H1 (cell line): Measurements from ENCODE around the gene SLC6A3.

ENCODE experiments used
- EP300 ChIP-seq, 2 experiments: IDR thresholded peaks; 1 replicate in 1 of 2; 2 replicates in 1 of 2; pipeline ENCODE4 v1.6.1; 2011 to 2012; ENCODE audit warnings: low read depth in 2 of 2, low read length in 2 of 2, mild to moderate bottlenecking in 2 of 2, borderline replicate concordance in 1 of 2, inconsistent platforms in 1 of 2, moderate library complexity in 1 of 2
- KDM1A ChIP-seq: fragments of 200-600, 300-600 bp; sonication (generic); IDR thresholded peaks from 2 replicates; pipeline ENCODE4 v1.7.1; 2016; ENCODE audit warnings: mild to moderate bottlenecking, low read length, borderline replicate concordance
- POLR2A ChIP-seq, 2 experiments: IDR thresholded peaks; 1 replicate in 1 of 2; 2 replicates in 1 of 2; pipeline ENCODE4 v1.6.1; 2011; ENCODE audit warnings: low read depth in 2 of 2, low read length in 2 of 2, mild to moderate bottlenecking in 2 of 2; ENCODE audit errors: control extremely low read depth in 1 of 2
- YY1 ChIP-seq: IDR thresholded peaks from 2 replicates; pipeline ENCODE4 v1.6.1; 2011; ENCODE audit warnings: low read depth, mild to moderate bottlenecking, low read length
- TF ChIP-seq, protein P1 (sequence below), 3 experiments: IDR thresholded peaks; 1 replicate in 2 of 3; 2 replicates in 1 of 3; pipeline versions ENCODE4 v1.5.1 to v1.6.1; 2011; ENCODE audit warnings: low read length in 3 of 3, mild to moderate bottlenecking in 3 of 3, inconsistent platforms in 2 of 3, low read depth in 1 of 3, moderate library complexity in 1 of 3; ENCODE audit not compliant: insufficient read depth in 1 of 3; ENCODE audit errors: control extremely low read depth in 1 of 3
- TF ChIP-seq, protein P2 (sequence below): IDR thresholded peaks from 2 replicates; pipeline ENCODE4 v1.6.1; 2011; ENCODE audit warnings: low read depth, mild to moderate bottlenecking, low read length; ENCODE audit not compliant: insufficient read depth

DNA sequence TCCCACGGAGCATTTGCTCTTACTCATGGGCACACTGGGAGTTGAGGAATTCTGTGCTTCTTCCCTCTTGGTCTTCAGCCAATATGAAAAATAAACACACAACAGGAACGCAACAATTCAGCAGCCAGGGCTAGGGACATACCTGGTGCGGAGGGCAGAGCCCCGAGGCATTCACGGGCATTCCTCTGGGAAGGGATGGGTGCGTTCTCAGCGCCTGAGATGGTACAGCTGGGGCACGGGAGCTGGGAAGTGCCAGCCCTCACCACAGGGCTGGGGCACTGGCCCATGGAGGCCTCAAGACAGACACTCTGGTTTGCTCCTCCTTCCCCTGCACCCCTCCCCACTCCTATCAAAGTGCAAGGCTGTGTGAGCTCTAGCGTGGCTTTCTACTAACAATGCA is 2.1 kb downstream of the SLC6A3 start:
- TF ChIP-seq KDM1A (no peak), POLR2A (IDR thresholded peaks at IDR 0.05; ENCODE audit: control extremely low read depth in 1 of 2, low read depth in 2 of 2, low read length in 2 of 2) (no peak), EP300 (IDR thresholded peaks at IDR 0.05; ENCODE audit: borderline replicate concordance in 1 of 2, low read depth in 2 of 2, low read length in 2 of 2) (no peak), YY1 (no peak)
- TF ChIP-seq, protein P1, sequence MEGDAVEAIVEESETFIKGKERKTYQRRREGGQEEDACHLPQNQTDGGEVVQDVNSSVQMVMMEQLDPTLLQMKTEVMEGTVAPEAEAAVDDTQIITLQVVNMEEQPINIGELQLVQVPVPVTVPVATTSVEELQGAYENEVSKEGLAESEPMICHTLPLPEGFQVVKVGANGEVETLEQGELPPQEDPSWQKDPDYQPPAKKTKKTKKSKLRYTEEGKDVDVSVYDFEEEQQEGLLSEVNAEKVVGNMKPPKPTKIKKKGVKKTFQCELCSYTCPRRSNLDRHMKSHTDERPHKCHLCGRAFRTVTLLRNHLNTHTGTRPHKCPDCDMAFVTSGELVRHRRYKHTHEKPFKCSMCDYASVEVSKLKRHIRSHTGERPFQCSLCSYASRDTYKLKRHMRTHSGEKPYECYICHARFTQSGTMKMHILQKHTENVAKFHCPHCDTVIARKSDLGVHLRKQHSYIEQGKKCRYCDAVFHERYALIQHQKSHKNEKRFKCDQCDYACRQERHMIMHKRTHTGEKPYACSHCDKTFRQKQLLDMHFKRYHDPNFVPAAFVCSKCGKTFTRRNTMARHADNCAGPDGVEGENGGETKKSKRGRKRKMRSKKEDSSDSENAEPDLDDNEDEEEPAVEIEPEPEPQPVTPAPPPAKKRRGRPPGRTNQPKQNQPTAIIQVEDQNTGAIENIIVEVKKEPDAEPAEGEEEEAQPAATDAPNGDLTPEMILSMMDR (IDR thresholded peaks at IDR 0.05; ENCODE audit: control extremely low read depth in 1 of 3, insufficient read depth in 1 of 3, low read depth in 1 of 3, low read length in 3 of 3), result no peak
- TF ChIP-seq, protein P2, sequence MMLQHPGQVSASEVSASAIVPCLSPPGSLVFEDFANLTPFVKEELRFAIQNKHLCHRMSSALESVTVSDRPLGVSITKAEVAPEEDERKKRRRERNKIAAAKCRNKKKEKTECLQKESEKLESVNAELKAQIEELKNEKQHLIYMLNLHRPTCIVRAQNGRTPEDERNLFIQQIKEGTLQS, result no peak
